Astrocyte of the spinal cord (primary cell): Measurements from ENCODE around the gene SENP1.

Source experiments
- DNase-seq: peaks from one replicate; pipeline ENCODE4 v3.0.0; 2011; ENCODE audit warnings: low read depth, low spot score
- H3K4me3 ChIP-seq: 2 replicates; pipeline ENCODE4 v1.5.1; 2011; ENCODE audit warnings: low read depth, mild to moderate bottlenecking, low read length, moderate library complexity
- CTCF ChIP-seq: IDR thresholded peaks from 2 replicates; pipeline ENCODE4 v1.5.1; 2012; ENCODE audit warnings: low read depth, mild to moderate bottlenecking, low read length, inconsistent platforms
- in situ Hi-C: cut with HindIII; loops from 2 replicates; pipeline ENCODE4 v1.10.0; 2017; ENCODE audit warnings: low sequenced_read_pairs

SENP1 gene

GRCh38 chr12:48010366-48010970, 95.4 kb downstream of the SENP1 start:
- in situ Hi-C loops = no loop called here
- DNase-seq = no peak
- no peak overlapping the region for H3K4me3 ChIP-seq
- TF ChIP-seq CTCF = no peak

- no peak overlapping the region for H3K4me3 ChIP-seq
- in situ Hi-C loops = no loop called here
- no peak for TF ChIP-seq CTCF
- DNase-seq = no peak
These were observed 96.4 kb downstream of the SENP1 start for GRCh38 chr12:48009471-48009870.

GRCh38 chr12:48008950-48009349, 96.9 kb downstream of the SENP1 start:
- H3K4me3 ChIP-seq = no peak overlapping the region
- no peak for TF ChIP-seq CTCF
- no peak for DNase-seq
- in situ Hi-C loops = no loop called here

GRCh38 chr12:48008349-48008748, 97.5 kb downstream of the SENP1 start:
- TF ChIP-seq CTCF = no peak
- in situ Hi-C loops = no loop called here
- H3K4me3 ChIP-seq = no peak overlapping the region

GRCh38 chr12:48007206-48007605, 98.7 kb downstream of the SENP1 start:
- no peak for DNase-seq
- no peak for TF ChIP-seq CTCF
- no peak overlapping the region for H3K4me3 ChIP-seq
- in situ Hi-C loops = no loop called here

More at GRCh38 chr12:48008349-48008748, 97.5 kb downstream of the SENP1 start:
- no peak for DNase-seq

- H3K4me3 ChIP-seq = no peak overlapping the region
- TF ChIP-seq CTCF = no peak
- in situ Hi-C loops = no loop called here
- DNase-seq = no peak
These were observed 100.2 kb downstream of the SENP1 start for GRCh38 chr12:48005750-48006021.
